ENCODE results near the gene SCN1B. TPM values are rescaled to one million over a fixed set of nuclear protein-coding genes. Genes with fewer than 3 reads are reported as not detected.
"Not testable (repeated sequence)": the region's sequence is repeated elsewhere in the genome, so short reads cannot be mapped to it uniquely, and the experiment has no call there.

SCN1B gene
- total RNA-seq, 4 donors from 2014 or later = 8.3 to 15.7 (median 12.8) TPM

DNA sequence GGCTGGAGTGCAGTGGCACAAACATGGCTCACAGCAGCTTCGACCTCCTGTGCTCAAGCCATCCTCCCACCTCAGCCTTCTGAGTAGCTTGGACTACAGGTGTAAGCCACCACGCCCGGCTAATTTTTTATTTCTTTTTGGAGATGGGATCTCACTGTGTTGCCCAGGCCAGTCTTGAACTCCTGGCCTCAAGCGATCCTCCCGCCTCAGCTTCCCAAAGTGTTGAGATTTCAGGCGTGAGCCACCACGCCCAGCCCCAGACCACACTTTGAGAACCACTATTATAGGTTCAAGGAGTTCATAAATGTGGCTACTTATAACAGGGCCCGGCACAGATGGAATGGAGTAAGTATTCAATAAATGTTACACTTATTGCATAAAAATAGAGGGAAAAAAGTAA is 3.3 kb upstream of the SCN1B start:
- intact Hi-C loops (cut with DNase I) = no loop called here
- H3K4me1 ChIP-seq = peaks cover 15 to 22% (median 20%) of the 10 kb centered on the region in 4 donors
- no peak for TF ChIP-seq POLR2AphosphoS5 (IDR thresholded peaks at IDR 0.05)
- TF ChIP-seq, protein P1, sequence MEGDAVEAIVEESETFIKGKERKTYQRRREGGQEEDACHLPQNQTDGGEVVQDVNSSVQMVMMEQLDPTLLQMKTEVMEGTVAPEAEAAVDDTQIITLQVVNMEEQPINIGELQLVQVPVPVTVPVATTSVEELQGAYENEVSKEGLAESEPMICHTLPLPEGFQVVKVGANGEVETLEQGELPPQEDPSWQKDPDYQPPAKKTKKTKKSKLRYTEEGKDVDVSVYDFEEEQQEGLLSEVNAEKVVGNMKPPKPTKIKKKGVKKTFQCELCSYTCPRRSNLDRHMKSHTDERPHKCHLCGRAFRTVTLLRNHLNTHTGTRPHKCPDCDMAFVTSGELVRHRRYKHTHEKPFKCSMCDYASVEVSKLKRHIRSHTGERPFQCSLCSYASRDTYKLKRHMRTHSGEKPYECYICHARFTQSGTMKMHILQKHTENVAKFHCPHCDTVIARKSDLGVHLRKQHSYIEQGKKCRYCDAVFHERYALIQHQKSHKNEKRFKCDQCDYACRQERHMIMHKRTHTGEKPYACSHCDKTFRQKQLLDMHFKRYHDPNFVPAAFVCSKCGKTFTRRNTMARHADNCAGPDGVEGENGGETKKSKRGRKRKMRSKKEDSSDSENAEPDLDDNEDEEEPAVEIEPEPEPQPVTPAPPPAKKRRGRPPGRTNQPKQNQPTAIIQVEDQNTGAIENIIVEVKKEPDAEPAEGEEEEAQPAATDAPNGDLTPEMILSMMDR (IDR thresholded peaks at IDR 0.05) = no peak
- TF ChIP-seq POLR2A (IDR thresholded peaks at IDR 0.05; ENCODE audit: low read depth) = no peak
- no peak for TF ChIP-seq EP300 (IDR thresholded peaks at IDR 0.05)
- H3K36me3 ChIP-seq = peaks cover 27 to 63% (median 60%) of the 10 kb centered on the region in 4 donors
- no peaks in the 10 kb centered on the region for H3K9me3 ChIP-seq
- DNase-seq (ENCODE audit: extremely low spot score) = no peak
- H3K4me3 ChIP-seq = no peak overlapping the region
- no peaks in the 10 kb centered on the region for H3K27me3 ChIP-seq
- 89% methylated on average over 8 of the region's 8 CpGs for WGBS
- H3K27ac ChIP-seq (replicated peaks in 1 of 4) = no peak overlapping the region

DNA sequence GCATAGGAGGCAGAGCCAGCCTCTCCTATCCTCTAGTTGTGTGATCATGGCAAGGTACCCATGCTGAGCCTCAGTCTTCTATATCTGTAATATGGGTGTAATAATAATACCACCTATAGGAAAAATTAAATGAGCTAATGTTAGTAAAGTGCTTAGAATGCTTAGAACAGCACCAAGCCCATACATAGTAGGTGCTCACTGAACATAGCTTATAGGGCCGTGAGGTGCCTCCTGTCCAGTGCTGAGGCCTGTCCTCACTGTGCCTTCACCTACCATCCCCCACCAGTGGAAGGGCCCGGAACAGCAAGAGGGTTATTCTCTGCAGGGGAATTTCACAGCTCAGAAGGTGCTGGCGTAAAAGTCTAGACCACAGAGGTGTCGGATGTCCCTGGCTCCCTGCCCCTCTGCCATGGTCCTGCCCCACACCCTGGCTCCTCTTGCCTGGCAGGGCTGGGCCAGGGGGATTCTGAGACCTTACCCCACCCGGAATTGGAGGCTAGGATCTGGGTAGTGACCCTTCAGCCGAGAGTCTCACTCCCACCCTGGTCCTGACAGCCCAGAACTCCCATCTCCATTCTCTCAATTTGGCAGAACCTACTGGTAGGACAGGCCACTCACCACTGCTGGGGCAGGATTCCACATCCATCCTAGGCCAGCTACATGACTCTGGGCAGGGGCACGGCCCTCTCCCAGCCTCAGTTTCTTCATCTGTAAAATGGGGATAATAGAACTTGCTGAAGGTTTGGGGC is 2.2 kb upstream of the SCN1B start:
- 76% methylated on average over 4 of the region's 7 CpGs for WGBS
- Histone ChIP-seq H3K36me3 (peaks cover 17 to 54% (median 50%) of the 10 kb centered on the region in 4 donors), H3K4me3 (no peak overlapping the region), H3K4me1 (peaks cover 15 to 25% (median 21%) of the 10 kb centered on the region in 4 donors), H3K27me3 (no peaks in the 10 kb centered on the region), H3K9me3 (no peaks in the 10 kb centered on the region), H3K27ac (replicated peaks in 1 of 4) (no peak overlapping the region)
- intact Hi-C loops (cut with DNase I) = no loop called here
- DNase-seq (ENCODE audit: extremely low spot score) = no peak
- TF ChIP-seq, protein P1 (IDR thresholded peaks at IDR 0.05) = no peak
- TF ChIP-seq POLR2A (IDR thresholded peaks at IDR 0.05; ENCODE audit: low read depth) (no peak), POLR2AphosphoS5 (IDR thresholded peaks at IDR 0.05) (no peak)

DNA sequence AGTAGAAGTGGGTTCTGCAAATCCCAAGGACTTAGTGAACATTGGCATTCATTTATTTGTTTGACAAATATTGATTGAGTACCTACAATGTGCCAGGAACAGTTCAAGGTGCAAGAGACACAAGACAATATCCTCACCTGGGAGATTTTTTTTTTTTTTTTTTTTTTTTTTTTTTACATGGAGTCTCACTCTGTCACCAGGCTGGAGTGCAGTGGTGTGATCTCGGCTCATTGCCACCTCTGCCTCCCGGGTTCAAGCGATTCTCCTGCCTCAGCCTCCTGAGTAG is 1.7 kb upstream of the SCN1B start:
- H3K27me3 ChIP-seq; intact Hi-C loops (cut with DNase I); H3K27ac ChIP-seq (replicated peaks in 1 of 4); DNase-seq (ENCODE audit: extremely low spot score); H3K4me3 ChIP-seq; H3K9me3 ChIP-seq: not testable (repeated sequence)
- 81% methylated on average over 3 of the region's 3 CpGs for WGBS
- H3K36me3 ChIP-seq = peaks cover 11 to 54% (median 46%) of the 10 kb centered on the region in 4 donors
- peaks cover 15 to 25% (median 21%) of the 10 kb centered on the region in 4 donors for H3K4me1 ChIP-seq

DNA sequence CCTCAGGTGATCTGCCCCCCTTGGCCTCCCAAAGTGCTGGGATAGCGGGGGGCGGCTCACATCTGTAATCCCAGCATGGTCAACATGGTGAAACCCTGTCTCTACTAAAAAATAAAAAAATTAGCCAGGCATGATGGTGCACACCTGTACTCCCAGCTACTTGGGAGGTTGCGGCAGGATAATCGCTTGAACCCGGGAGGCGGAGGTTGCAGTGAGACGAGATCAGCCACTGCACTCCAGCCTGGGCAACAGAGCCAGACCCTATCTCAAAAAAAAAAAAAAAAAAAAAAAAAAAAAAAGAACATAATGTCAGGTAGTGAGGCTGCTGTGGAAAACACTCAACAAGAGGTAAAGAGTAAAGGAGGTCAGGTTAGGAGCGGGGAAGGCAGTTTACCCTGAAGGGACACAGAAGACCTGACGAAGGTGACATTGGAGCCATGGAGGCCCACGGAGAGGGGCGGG is 964 bp upstream of the SCN1B start:
- H3K36me3 ChIP-seq = peaks cover 7 to 54% (median 42%) of the 10 kb centered on the region in 4 donors
- H3K4me1 ChIP-seq = peaks cover 15 to 25% (median 21%) of the 10 kb centered on the region in 4 donors

DNA sequence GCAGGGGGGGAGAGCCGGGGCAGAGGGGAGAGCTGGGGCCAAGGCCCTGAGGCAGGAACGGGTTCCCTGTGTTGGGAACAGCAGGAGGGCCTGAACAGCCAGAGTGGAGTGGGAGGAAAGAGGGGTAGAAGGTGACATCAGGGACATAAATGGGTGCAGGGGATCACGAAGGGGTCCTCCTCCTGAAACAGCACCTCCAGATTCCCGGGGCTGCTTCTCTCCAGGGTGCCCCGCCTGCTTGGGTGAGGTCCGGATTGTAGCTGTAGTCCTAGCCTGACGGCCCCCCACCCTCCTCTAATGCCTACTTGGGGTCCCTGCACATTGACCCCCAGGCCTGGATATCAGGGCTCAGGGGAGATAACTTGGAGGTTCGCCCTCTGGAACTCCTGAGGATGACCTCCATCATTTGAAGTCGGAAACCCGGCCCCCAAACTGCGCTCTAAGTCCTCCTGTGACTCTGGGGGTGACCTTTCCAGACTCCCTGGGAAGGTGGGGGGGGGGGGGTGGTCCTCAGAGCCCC is 473 bp upstream of the SCN1B start:
- H3K4me1 ChIP-seq = peaks cover 15 to 25% (median 21%) of the 10 kb centered on the region in 4 donors
- WGBS = 23% methylated on average over 6 of the region's 11 CpGs
- no peaks in the 10 kb centered on the region for H3K9me3 ChIP-seq
- H3K27ac ChIP-seq (replicated peaks in 1 of 4) = peak overlapping the region; percentile 54 to 71 (median 58)
- TF ChIP-seq EP300 (IDR thresholded peaks at IDR 0.05) (no peak), POLR2A (IDR thresholded peaks at IDR 0.05; ENCODE audit: low read depth) (no peak), POLR2AphosphoS5 (IDR thresholded peaks at IDR 0.05) (no peak)
- TF ChIP-seq, protein P1 (IDR thresholded peaks at IDR 0.05) = no peak
- peak overlapping the region; percentile 67 to 87 (median 70) for H3K4me3 ChIP-seq
- no peaks in the 10 kb centered on the region for H3K27me3 ChIP-seq
- intact Hi-C loops (cut with DNase I) = no loop called here
- DNase-seq (ENCODE audit: extremely low spot score) = no peak
- H3K36me3 ChIP-seq = peaks cover 7 to 54% (median 41%) of the 10 kb centered on the region in 4 donors

More for the DNA sequence above, 964 bp upstream of the SCN1B start:
- H3K27ac ChIP-seq (replicated peaks in 1 of 4) = peak overlapping the region in 1 of 4 donors; percentile 57
- H3K9me3 ChIP-seq; H3K4me3 ChIP-seq; intact Hi-C loops (cut with DNase I); H3K27me3 ChIP-seq; DNase-seq (ENCODE audit: extremely low spot score): not testable (repeated sequence)
- whole genome bisulfite sequencing = 80% methylated on average over 11 of the region's 11 CpGs
